Lower lobe of right lung (tissue), 2 donors: ENCODE data around the gene GHR. TPM values are rescaled to one million over a fixed set of nuclear protein-coding genes. Genes with fewer than 3 reads are reported as not detected.
"Not testable (repeated sequence)": the region's sequence is repeated elsewhere in the genome, so short reads cannot be mapped to it uniquely, and the experiment has no call there.

ENCODE experiments used
- ATAC-seq, 2 donors: fragments of 200-7000 bp; cut with Tn5 transposase; one replicate each; pipeline ENCODE4 v1.9.1; 2020 to 2022; ENCODE audit warnings: mild to moderate bottlenecking in 2 of 2, moderate library complexity in 2 of 2
- DNase-seq: peaks from one replicate; pipeline ENCODE4 v3.0.0-alpha.2; 2020
- H3K27ac ChIP-seq: fragments of 200-600 bp; one replicate; pipeline ENCODE4 v1.8.0; 2022
- H3K27me3 ChIP-seq: fragments of 200-600 bp; one replicate; pipeline ENCODE4 v1.8.0; 2022; ENCODE audit warnings: low read depth
- H3K36me3 ChIP-seq: fragments of 200-600 bp; one replicate; pipeline ENCODE4 v1.8.0; 2022; ENCODE audit warnings: mild to moderate bottlenecking
- H3K4me1 ChIP-seq: fragments of 200-600 bp; one replicate; pipeline ENCODE4 v1.8.0; 2022
- H3K4me3 ChIP-seq: fragments of 200-600 bp; one replicate; pipeline ENCODE4 v1.8.0; 2022; ENCODE audit warnings: mild to moderate bottlenecking
- H3K9me3 ChIP-seq: fragments of 200-600 bp; one replicate; pipeline ENCODE4 v1.8.0; 2022
- intact Hi-C: fragments of 100-400 bp; cut with DNase I; formaldehyde crosslinking; loops from one replicate; pipeline ENCODE4 v1.11.0; 2022
- total RNA-seq: library from RNA; stranded (reverse); fragmentation: NEBNext Ultra II Directional; extraction: Animal tissue kit (Norgen Biotek cat#: 25700); gene quantifications from one replicate; pipeline ENCODE4 v1.2.1, GENCODE V29; 2021
- TF ChIP-seq, protein P1 (sequence below): fragments of 200-600 bp; IDR thresholded peaks from one replicate; pipeline ENCODE4 v1.8.0; 2022; ENCODE audit warnings: antibody characterized with exemption, mild to moderate bottlenecking
- donor health status: DM: no; HTN: yes; CAD: no; lungs with severe emphysema.

The GHR gene
- total RNA-seq, 1 donor from 2014 or later = 5.2 TPM

DNA sequence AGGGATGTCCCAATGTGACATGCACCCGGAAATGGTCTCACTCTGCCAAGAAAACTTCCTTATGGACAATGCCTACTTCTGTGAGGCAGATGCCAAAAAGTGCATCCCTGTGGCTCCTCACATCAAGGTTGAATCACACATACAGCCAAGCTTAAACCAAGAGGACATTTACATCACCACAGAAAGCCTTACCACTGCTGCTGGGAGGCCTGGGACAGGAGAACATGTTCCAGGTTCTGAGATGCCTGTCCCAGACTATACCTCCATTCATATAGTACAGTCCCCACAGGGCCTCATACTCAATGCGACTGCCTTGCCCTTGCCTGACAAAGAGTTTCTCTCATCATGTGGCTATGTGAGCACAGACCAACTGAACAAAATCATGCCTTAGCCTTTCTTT is 295.8 kb downstream of the GHR start:
- TF ChIP-seq, protein P1, sequence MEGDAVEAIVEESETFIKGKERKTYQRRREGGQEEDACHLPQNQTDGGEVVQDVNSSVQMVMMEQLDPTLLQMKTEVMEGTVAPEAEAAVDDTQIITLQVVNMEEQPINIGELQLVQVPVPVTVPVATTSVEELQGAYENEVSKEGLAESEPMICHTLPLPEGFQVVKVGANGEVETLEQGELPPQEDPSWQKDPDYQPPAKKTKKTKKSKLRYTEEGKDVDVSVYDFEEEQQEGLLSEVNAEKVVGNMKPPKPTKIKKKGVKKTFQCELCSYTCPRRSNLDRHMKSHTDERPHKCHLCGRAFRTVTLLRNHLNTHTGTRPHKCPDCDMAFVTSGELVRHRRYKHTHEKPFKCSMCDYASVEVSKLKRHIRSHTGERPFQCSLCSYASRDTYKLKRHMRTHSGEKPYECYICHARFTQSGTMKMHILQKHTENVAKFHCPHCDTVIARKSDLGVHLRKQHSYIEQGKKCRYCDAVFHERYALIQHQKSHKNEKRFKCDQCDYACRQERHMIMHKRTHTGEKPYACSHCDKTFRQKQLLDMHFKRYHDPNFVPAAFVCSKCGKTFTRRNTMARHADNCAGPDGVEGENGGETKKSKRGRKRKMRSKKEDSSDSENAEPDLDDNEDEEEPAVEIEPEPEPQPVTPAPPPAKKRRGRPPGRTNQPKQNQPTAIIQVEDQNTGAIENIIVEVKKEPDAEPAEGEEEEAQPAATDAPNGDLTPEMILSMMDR = no peak

DNA sequence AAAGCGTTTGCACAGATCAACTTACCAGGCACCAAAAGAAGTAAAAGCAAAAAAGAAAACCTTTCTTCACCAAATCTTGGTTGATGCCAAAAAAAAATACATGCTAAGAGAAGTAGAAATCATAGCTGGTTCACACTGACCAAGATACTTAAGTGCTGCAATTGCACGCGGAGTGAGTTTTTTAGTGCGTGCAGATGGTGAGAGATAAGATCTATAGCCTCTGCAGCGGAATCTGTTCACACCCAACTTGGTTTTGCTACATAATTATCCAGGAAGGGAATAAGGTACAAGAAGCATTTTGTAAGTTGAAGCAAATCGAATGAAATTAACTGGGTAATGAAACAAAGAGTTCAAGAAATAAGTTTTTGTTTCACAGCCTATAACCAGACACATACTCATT is 297.0 kb downstream of the GHR start:
- TF ChIP-seq, protein P1 = no peak
- intact Hi-C loops = no loop called here

More for the DNA sequence above, 295.8 kb downstream of the GHR start:
- H3K9me3 ChIP-seq = no peaks in the 10 kb centered on the region
- ATAC-seq = no peak
- peaks cover 4% of the 10 kb centered on the region for H3K36me3 ChIP-seq
- no peaks in the 10 kb centered on the region for H3K4me1 ChIP-seq
- no peak for DNase-seq
- no peak overlapping the region for H3K4me3 ChIP-seq
- H3K27me3 ChIP-seq = no peaks in the 10 kb centered on the region
- intact Hi-C loops = no loop called here
- no peak overlapping the region for H3K27ac ChIP-seq

DNA sequence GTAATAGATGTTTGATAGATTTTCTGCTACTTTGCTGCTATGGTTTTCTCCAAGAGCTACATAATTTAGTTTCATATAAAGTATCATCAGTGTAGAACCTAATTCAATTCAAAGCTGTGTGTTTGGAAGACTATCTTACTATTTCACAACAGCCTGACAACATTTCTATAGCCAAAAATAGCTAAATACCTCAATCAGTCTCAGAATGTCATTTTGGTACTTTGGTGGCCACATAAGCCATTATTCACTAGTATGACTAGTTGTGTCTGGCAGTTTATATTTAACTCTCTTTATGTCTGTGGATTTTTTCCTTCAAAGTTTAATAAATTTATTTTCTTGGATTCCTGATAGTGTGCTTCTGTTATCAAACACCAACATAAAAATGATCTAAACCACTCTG is 298.2 kb downstream of the GHR start:
- H3K36me3 ChIP-seq = peaks cover 4% of the 10 kb centered on the region
- intact Hi-C loops = no loop called here
- H3K27ac ChIP-seq = no peak overlapping the region
- H3K4me3 ChIP-seq = no peak overlapping the region
- no peak for DNase-seq
- no peaks in the 10 kb centered on the region for H3K4me1 ChIP-seq
- H3K27me3 ChIP-seq = no peaks in the 10 kb centered on the region
- no peak for ATAC-seq
- no peaks in the 10 kb centered on the region for H3K9me3 ChIP-seq
- TF ChIP-seq, protein P1 = no peak

More for the DNA sequence above, 297.0 kb downstream of the GHR start:
- H3K27ac ChIP-seq = no peak overlapping the region
- H3K9me3 ChIP-seq = no peaks in the 10 kb centered on the region
- ATAC-seq = no peak
- peaks cover 4% of the 10 kb centered on the region for H3K36me3 ChIP-seq
- H3K4me3 ChIP-seq = no peak overlapping the region
- no peaks in the 10 kb centered on the region for H3K27me3 ChIP-seq
- no peak for DNase-seq
- no peaks in the 10 kb centered on the region for H3K4me1 ChIP-seq

DNA sequence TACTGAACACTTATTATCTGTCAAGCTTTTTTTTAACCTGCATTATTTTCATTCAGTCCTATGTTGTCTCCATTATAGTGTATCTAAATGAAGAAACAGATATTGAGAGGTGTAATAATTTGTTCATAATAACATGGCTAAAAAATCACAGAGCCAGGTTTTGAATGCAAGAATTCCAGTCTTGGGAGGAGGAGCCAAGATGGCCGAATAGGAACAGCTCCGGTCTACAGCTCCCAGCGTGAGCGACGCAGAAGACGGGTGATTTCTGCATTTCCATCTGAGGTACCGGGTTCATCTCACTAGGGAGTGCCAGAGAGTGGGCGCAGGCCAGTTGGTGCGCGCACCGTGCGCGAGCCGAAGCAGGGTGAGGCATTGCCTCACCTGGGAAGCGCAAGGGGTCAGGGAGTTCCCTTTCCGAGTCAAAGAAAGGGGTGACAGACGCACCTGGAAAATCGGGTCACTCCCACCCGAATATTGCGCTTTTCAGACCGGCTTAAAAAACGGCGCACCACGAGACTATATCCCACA is 311.4 kb downstream of the GHR start:
- H3K4me3 ChIP-seq, H3K9me3 ChIP-seq, H3K27ac ChIP-seq, DNase-seq, H3K36me3 ChIP-seq, ATAC-seq, intact Hi-C loops, H3K27me3 ChIP-seq, H3K4me1 ChIP-seq: not testable (repeated sequence)

DNA sequence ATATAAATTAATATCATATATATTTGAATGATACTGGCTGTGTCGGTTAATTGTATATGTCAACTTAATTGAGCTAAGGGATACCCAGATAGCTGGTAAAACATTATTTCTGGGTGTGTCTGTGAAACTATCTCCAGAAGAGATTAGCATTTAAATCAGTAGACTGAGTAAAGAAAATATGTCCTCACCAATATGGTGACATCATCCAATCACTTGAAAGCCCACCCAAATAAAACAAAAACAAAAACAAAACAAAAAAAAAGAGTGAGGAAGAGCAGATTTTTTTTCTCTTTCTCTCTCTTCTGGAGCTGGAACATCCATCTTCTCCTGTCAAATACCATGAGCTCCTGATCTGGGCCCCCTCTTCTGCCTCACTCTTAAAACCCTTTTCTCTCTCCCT is 317.7 kb downstream of the GHR start:
- ATAC-seq = no peak
- DNase-seq = no peak
- Histone ChIP-seq H3K4me1 (no peaks in the 10 kb centered on the region), H3K27ac (no peak overlapping the region), H3K9me3 (no peaks in the 10 kb centered on the region), H3K36me3 (no peaks in the 10 kb centered on the region), H3K27me3 (no peaks in the 10 kb centered on the region), H3K4me3 (no peak overlapping the region)
- TF ChIP-seq, protein P1 = no peak
- intact Hi-C loops = no loop called here

DNA sequence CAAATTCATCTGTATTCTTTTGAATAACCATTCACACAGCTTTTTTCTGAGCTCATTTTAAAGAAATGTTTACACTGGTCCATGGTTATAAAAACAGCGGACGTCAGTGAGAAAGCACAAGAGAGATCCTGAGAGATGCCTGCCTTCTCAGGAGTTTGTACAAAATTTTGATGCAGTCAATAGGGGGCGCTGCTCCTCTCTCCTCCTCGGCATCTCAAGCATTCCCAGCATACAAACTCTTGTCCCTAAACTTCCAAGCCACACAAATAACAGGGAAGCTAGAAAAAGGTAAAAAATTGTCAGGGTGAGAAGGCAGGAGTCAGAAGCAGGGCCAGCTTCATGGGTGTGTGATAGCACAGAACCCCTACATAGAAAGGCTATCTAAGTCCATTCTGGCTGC is 322.2 kb downstream of the GHR start:
- no peaks in the 10 kb centered on the region for H3K36me3 ChIP-seq
- H3K27me3 ChIP-seq = no peaks in the 10 kb centered on the region
- no peak for ATAC-seq
- no peaks in the 10 kb centered on the region for H3K4me1 ChIP-seq
- H3K9me3 ChIP-seq = no peaks in the 10 kb centered on the region
- intact Hi-C loops = no loop called here
- no peak overlapping the region for H3K27ac ChIP-seq
- no peak for DNase-seq
- H3K4me3 ChIP-seq = no peak overlapping the region
- TF ChIP-seq, protein P1 = peak; percentile 26
